Uterus (tissue), 4 donors: ENCODE measurements around the gene MYO1D. TPM values are rescaled to one million over a fixed set of nuclear protein-coding genes. Genes with fewer than 3 reads are reported as not detected.

Experiments
- DNase-seq, 2 donors: peaks; one replicate each; pipeline ENCODE4 v3.0.0-alpha.2; 2019 to 2020
- H3K27ac ChIP-seq, 2 donors: fragments of 200-600 bp; sonication (generic); 1 replicate in 1 of 2; 2 replicates in 1 of 2; pipeline ENCODE4 v1.5.1; 2016 to 2018
- H3K27me3 ChIP-seq, 2 donors: fragments of 200-600 bp; sonication (generic); one replicate each; pipeline ENCODE4 v1.5.1; 2018 to 2019; ENCODE audit warnings: control low read depth in 1 of 2
- H3K36me3 ChIP-seq, 2 donors: fragments of 200-600 bp; sonication (generic); one replicate each; pipeline ENCODE4 v1.5.1; 2019; ENCODE audit warnings: control low read depth in 1 of 2
- H3K4me1 ChIP-seq, 2 donors: fragments of 200-600 bp; sonication (generic); one replicate each; pipeline ENCODE4 v1.5.1; 2018 to 2019; ENCODE audit warnings: control low read depth in 1 of 2
- H3K4me3 ChIP-seq, 2 donors: fragments of 200-600 bp; sonication (generic); 1 replicate in 1 of 2; 2 replicates in 1 of 2; pipeline ENCODE4 v1.5.1; 2018 to 2019; ENCODE audit warnings: mild to moderate bottlenecking in 1 of 2
- H3K9me3 ChIP-seq, 2 donors: fragments of 200-600 bp; sonication (generic); one replicate each; pipeline ENCODE4 v1.5.1; 2019; ENCODE audit warnings: control low read depth in 1 of 2
- CTCF ChIP-seq, 4 experiments: fragments of 200-600 bp in 2 of 4; fragments of 450-650 bp in 2 of 4; sonication (generic) in 2 of 4; IDR thresholded peaks; one replicate each; pipeline ENCODE4 v1.5.1; 2016 to 2019; ENCODE audit warnings: antibody characterized with exemption in 4 of 4, mild to moderate bottlenecking in 2 of 4, moderate library complexity in 1 of 4
- POLR2A ChIP-seq, 2 donors: fragments of 450-650 bp; IDR thresholded peaks; one replicate each; pipeline ENCODE4 v1.6.1; 2016; ENCODE audit warnings: antibody characterized with exemption in 2 of 2, mild to moderate bottlenecking in 1 of 2, moderate library complexity in 1 of 2
- intact Hi-C: fragments of 100-400 bp; cut with DNase I; formaldehyde crosslinking; loops from one replicate; pipeline ENCODE4 v1.15.1; 2023; ENCODE audit warnings: low total_unique reads
- total RNA-seq, 4 donors: library from RNA; depleted of rRNA in 3 of 4; stranded (reverse); fragments of >200 nt in 3 of 4; gene quantifications; one replicate each; pipeline versions ENCODE4 v1.1.0 to v1.2.4, GENCODE V29; 2014 to 2023
- donor health status: DM: yes; HTN: yes; CAD: no.

MYO1D gene
- total RNA-seq, 4 donors from 2014 or later = 20.4 to 55.2 (median 30.6) TPM

DNA sequence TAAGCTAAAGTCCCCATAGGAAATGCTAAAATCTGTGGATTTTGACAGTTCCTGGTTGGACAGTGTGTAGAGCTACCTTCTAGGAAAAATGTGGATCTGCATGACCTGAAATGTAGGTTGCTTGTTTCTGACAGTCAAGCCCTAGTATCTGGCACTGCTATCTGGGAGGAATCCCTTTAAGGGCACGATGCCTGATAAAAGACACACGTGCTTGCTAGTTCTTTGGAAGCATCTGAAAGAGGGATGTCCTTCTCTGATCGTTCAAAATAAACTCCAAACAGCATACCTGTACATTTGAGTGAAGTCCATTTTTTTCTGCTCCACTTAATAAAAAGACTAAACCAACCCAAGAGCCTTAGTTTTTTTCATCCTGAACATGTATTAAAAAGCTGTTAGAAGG, 288.8 kb downstream of the MYO1D start:
- Histone ChIP-seq H3K27ac (no peak overlapping the region), H3K9me3 (no peaks in the 10 kb centered on the region), H3K27me3 (no peaks in the 10 kb centered on the region), H3K36me3 (no peaks in the 10 kb centered on the region), H3K4me3 (no peak overlapping the region), H3K4me1 (no peaks in the 10 kb centered on the region)
- DNase-seq = no peak
- intact Hi-C loops = no loop called here
- no peak for TF ChIP-seq CTCF (IDR thresholded peaks at IDR 0.05)
- TF ChIP-seq POLR2A (IDR thresholded peaks at IDR 0.05) = no peak

- intact Hi-C loops = no loop called here
These were observed 290.3 kb downstream of the MYO1D start for GRCh38 chr17:32586666-32587065.

GRCh38 chr17:32584792-32585191, 292.1 kb downstream of the MYO1D start:
- no peak for DNase-seq
- Histone ChIP-seq H3K27me3 (no peaks in the 10 kb centered on the region), H3K4me3 (no peak overlapping the region), H3K4me1 (no peaks in the 10 kb centered on the region), H3K36me3 (no peaks in the 10 kb centered on the region), H3K27ac (no peak overlapping the region), H3K9me3 (no peaks in the 10 kb centered on the region)
- TF ChIP-seq POLR2A (IDR thresholded peaks at IDR 0.05) (no peak), CTCF (IDR thresholded peaks at IDR 0.05) (no peak)
- intact Hi-C loops = no loop called here

More at GRCh38 chr17:32586666-32587065, 290.3 kb downstream of the MYO1D start:
- H3K9me3 ChIP-seq = no peaks in the 10 kb centered on the region
- no peak for DNase-seq
- H3K4me3 ChIP-seq = no peak overlapping the region
- TF ChIP-seq CTCF (IDR thresholded peaks at IDR 0.05) (no peak), POLR2A (IDR thresholded peaks at IDR 0.05) (no peak)
- H3K27ac ChIP-seq = no peak overlapping the region
- H3K27me3 ChIP-seq = no peaks in the 10 kb centered on the region
- H3K4me1 ChIP-seq = no peaks in the 10 kb centered on the region
- H3K36me3 ChIP-seq = no peaks in the 10 kb centered on the region

DNA sequence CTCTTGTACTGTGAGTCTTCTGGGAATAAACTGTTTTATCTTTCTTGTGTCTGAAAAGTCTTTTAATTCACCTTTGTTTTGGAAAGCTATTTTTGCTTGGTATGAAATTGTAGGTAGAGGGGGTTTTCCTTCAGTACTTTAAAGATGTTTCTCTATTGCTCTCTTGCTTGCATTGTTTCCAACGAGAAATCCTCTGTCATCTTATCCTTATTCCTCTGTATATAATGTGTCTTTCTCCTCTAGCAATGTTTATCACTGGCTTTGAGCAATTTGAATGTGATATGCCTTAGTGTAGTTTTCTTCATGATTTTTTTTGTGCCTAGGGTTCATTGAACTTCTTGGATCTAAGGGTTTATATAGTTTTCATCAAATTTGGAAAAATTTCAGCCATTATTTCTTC, 293.9 kb downstream of the MYO1D start:
- no peak overlapping the region for H3K4me3 ChIP-seq
- no peaks in the 10 kb centered on the region for H3K9me3 ChIP-seq
- no peaks in the 10 kb centered on the region for H3K27me3 ChIP-seq
- intact Hi-C loops = no loop called here
- no peak for TF ChIP-seq CTCF (IDR thresholded peaks at IDR 0.05)
- TF ChIP-seq POLR2A (IDR thresholded peaks at IDR 0.05) = no peak
- no peaks in the 10 kb centered on the region for H3K4me1 ChIP-seq
- DNase-seq = no peak
- H3K36me3 ChIP-seq = no peaks in the 10 kb centered on the region
- H3K27ac ChIP-seq = no peak overlapping the region

DNA sequence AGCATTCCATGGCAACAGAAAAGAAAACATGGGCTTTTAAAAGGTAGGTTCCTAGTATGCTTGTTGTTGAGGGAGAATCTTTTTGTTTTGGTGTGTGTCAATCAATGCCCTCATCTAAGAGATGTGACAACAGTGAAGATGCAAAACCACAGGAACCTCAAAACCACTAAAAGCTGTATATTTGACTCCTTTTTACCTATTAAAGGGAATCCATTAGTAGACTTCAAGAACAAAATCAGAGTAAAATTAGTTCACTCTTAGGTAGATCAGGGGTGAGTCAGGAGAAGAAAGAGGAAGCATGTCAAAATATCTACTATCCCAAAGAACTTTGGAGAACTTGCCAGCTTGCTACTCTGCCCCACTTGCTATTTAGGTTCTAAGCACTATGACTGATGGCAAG, 301.1 kb downstream of the MYO1D start:
- DNase-seq = no peak
- H3K27ac ChIP-seq = no peak overlapping the region
- TF ChIP-seq CTCF (IDR thresholded peaks at IDR 0.05) = no peak
- no peak for TF ChIP-seq POLR2A (IDR thresholded peaks at IDR 0.05)
- no peaks in the 10 kb centered on the region for H3K9me3 ChIP-seq
- intact Hi-C loops = no loop called here
- H3K4me1 ChIP-seq = no peaks in the 10 kb centered on the region
- H3K4me3 ChIP-seq = no peak overlapping the region
- H3K36me3 ChIP-seq = no peaks in the 10 kb centered on the region
- no peaks in the 10 kb centered on the region for H3K27me3 ChIP-seq
